HK-2 (cell line): ENCODE measurements around the gene ELMO1.
"Not testable (repeated sequence)": the region's sequence is repeated elsewhere in the genome, so short reads cannot be mapped to it uniquely, and the experiment has no call there.

Experiments
- DNase-seq: peaks from one replicate; pipeline ENCODE4 v3.0.0-alpha.2; 2018; ENCODE audit not compliant: unreplicated experiment

The ELMO1 gene

GRCh38 chr7:37187179-37187578 lies 261.5 kb downstream of the ELMO1 start:
- DNase-seq, result no peak

DNA sequence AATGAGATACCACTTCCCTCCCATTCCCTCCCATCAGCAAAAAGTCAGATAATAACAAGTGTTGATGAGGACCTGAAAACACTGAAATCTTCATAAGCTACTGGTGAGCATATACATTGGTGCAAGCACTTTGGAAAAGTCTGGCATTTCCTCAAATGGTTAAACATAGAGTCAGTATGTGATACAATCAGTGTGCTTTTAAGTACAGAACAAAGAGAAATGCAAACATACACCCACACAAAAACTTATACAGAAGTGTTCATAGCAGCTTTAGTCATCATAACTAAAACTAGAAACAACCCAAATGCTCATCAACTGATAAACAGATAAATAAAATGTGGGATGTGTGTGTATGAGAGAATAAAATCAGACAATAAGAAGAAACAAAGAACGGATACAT lies 261.9 kb downstream of the ELMO1 start:
- no peak for DNase-seq

DNA sequence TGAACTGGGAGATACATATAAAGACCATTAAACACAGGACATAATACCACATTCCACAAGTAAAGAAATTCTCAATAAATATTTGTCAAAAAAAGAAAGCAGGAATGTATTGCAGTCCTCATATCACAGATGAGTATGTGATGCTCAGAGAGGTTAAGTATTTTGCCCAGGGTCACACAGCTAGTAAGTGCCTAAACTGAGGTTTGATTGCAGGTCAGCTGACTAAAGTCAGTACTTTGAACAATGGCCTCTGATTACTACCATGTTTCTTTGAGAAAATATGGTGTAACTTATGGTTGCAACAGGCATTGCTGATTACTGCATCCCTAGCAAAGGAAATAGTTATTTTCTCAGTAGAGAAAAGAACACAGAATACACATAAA lies 267.1 kb downstream of the ELMO1 start:
- no peak for DNase-seq

DNA sequence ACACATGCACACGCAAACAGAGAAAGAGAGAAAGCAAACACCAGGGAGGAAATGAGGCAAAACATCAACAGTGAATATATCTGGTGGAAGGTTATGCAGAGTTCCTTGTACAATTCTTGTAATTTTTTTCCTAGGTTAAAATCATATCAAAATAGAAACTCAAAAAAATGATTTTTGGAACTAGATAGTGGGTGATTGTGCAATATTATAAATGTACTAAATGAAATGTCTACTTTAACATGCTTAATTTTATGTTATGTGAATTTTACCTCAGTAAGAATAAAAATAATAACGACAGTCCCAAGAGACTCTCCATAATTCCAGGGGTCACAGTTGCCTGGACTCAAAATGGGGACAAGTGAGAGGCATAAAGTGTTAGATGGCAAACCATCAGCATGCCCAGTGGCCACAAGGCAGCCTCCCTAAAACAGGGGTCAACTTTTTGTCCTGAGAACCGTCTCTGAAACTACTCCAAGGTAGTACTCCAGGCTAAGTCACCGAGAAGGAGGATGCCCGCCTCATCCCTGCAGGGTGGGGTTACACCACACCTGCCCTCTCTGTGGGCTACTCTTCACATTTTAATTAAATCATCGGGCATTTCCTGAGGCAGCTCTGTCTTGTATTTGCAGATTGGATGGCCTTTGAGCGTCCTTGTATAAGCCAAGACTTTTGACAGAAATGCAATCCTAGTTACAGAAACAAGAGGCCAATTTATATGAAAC lies 267.7 kb downstream of the ELMO1 start:
- DNase-seq, result no peak

- no peak for DNase-seq
Measured at GRCh38 chr7:37176079-37176478, 272.6 kb downstream of the ELMO1 start.

DNA sequence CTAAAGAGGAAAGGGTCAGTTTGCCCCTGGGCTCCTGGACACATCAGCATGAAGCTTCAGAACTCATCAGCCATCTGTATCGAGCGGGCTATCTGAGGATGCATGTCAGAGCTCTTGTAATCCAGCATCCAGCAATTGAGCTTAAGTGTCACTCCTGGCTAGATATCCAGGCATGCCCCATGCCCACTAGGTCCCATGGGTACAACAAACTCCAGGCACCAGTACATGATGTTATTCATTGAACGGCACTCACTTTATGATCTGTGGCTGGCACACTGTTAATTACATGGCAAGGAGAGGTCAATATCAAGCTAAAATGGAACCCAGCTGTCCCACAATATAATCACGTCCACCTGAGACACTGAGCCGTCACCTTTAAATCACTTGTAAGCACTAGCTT lies 274.2 kb downstream of the ELMO1 start:
- no peak for DNase-seq

GRCh38 chr7:37173670-37174069 lies 275.0 kb downstream of the ELMO1 start:
- DNase-seq, result no peak

DNA sequence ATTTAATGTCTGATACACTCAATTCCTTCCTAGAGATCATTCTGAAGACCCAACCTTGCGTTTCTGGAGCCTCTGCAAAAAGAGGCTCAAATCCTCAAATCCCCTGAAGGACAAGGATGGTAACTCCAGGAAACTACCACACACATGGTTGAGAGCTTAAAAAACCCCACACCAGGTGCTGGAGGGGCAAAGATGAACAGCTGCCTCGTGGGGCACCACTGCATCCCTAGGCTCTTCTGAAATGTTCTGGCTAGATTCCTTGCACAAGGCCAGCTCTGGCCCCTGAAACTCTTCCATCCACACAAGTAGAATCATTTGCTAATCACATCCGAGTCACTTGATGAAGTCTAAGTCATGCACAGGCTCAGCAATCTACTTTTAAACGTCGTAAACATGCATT lies 286.6 kb downstream of the ELMO1 start:
- DNase-seq, result no peak

DNA sequence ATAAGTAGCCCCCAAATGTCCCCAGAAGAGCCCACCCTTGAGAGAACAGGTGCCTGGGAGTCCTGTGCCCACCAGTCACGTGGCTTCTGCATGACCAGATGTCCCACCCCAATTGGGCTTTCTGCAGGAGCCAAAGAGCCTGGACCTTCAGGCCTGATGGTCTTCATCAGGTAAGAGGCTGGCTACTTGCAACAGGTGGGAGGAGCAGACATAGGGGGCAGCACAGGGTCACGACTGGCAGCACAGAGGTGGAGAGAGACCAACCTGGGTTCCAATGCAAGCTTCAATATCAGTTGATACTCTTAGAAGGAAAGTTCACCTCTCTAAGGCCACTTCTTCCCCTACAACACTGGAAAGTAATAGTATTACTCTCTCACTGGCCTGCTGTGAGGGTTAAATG lies 288.0 kb downstream of the ELMO1 start:
- no peak for DNase-seq

- DNase-seq, result no peak
Measured at GRCh38 chr7:37153376-37153775, 295.3 kb downstream of the ELMO1 start.

- DNase-seq, result no peak
Measured at GRCh38 chr7:37151741-37152413, 296.8 kb downstream of the ELMO1 start.

DNA sequence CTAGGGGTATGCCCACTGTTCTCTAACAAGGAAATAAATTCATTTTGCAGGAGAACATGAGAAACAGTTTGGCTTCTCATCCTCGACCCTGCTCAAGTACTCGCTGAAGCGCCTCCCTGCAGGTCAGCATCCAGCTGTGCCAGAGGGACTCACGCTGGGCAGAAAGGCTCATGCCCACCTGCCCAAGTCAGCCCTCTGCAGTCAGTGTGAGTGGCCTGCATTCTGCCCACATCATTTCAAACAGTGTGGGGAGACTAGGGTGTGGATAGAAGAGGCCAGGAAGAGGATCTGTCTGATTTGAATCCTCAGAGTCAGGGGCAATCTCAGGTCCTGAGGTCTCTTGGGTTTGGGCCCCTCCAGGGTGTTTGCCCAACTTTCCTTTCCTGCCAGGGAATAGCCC lies 297.8 kb downstream of the ELMO1 start:
- DNase-seq, result no peak

- no peak for DNase-seq
Measured at GRCh38 chr7:37150180-37150579, 298.5 kb downstream of the ELMO1 start.

GRCh38 chr7:37149773-37150124 lies 298.9 kb downstream of the ELMO1 start:
- DNase-seq, result no peak

- no peak for DNase-seq
Measured at GRCh38 chr7:37149051-37149772, 299.5 kb downstream of the ELMO1 start.

GRCh38 chr7:37145682-37146081 lies 303.0 kb downstream of the ELMO1 start:
- DNase-seq, result no peak

DNA sequence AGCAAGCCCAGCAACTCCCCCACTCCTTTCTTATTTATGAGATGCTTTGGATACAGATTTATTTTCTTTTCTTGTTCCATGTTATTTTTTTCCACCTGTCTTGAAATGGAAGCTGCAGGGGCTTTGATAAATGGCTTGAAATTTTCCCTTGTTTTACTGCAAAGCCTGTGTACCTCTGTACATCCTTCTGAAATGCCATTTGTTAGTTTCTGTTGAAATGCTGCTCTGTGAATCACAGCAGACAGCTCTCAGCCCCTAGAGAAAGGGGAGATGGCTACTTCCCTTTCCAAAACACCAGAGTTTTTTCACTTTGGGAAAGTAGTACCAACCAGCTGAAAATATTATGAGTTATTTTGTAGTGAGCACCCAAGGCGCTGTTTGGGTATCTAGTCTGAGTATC lies 304.2 kb downstream of the ELMO1 start:
- no peak for DNase-seq

GRCh38 chr7:37142958-37143357 lies 305.7 kb downstream of the ELMO1 start:
- no peak for DNase-seq

DNA sequence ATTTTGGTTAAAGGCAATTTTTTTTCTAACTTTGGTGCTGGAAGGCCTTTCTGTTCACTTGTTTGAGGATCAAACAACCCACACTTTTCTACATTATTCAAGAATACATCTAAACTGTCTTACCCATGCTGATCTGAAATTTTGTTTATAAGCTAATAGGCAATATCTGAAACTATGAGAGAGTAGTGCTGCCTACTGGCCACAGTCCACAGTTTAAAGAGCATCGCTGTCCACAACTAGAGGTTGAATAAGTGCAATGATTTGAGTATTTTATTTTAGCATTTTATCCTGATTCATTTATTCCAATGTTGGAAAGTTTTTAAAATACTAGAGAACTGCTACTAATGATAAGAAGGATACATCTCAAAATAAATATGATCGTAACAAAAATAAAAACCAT lies 306.9 kb downstream of the ELMO1 start:
- DNase-seq, result no peak

DNA sequence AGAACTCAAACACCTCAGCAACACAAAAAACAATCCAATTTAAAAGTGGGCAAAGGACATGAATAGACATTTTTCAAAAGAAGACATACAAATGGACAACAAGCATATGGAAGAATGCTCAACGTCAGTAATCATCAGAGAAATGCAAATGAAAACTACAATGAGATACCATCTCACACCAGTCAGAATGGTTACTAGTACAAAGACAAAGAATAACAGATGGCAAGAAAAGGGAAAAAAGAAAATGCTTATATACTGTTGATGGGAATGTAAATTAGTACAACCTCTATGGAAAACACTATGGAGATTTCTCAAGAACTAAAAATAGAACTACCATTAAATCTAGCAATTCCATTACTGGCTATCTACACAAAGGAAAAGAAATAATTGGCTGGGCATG lies 314.8 kb downstream of the ELMO1 start:
- DNase-seq, result not testable (repeated sequence)

DNA sequence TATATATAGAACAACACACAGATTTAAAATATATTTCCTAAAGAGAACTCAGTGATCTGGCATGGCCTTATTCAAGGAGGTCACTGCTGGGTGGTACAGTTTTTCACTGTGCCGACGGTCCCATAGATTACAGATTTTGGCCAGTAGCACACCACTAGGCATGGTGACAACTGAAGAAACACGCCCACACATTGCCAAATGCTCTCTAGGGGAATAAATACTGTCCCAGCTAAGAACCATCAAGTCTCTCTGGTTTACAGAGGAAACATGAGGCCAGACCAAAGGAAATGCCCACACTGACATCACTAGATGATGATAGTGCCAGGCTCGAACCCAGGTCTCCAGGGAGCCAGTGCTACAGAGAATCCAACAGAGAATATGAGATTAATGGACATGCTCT lies 316.8 kb downstream of the ELMO1 start:
- no peak for DNase-seq

GRCh38 chr7:37129035-37129425 lies 319.6 kb downstream of the ELMO1 start:
- DNase-seq, result no peak

GRCh38 chr7:37128327-37129034 lies 320.2 kb downstream of the ELMO1 start:
- no peak for DNase-seq
